ENCODE measurements around the gene LAX1.

The LAX1 gene

DNA sequence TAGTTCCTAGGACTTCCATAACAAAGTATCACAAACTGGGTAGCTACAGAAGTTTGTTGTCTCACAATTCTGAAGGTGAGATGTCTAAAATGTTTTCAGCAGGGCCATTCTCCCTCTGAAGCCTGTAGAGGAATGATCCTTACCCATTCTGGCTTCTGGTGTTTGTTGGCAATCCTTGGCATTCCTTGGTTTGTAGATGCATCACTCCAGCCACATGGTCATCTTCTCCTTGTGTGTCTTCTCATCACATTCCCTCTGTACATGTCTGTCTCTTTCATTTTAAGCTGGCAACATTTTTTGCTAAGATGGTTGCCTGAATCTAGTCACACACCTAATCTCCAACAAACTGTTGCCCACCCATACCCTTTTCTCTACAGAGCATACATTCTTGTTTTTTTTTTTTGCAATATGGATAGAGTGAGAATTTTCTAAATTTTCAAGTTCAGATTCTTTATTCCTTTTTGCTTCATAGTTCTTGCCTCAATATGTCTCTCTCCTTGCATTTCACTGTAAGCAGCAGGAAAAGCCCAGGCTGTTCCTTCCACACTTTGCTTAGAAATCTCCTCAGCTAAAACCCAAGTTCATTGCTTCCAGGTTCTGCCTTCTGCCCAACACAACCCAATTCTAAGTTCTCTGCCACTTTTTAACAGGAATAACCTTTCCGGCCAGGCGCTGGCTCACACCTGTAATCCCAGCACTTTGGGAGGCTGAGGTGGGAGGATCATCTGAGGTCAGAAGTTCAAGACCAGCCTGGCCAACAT is 48.8 kb downstream of the LAX1 start:
- no peak for DNase-seq (ENCODE audit: low read depth)

DNA sequence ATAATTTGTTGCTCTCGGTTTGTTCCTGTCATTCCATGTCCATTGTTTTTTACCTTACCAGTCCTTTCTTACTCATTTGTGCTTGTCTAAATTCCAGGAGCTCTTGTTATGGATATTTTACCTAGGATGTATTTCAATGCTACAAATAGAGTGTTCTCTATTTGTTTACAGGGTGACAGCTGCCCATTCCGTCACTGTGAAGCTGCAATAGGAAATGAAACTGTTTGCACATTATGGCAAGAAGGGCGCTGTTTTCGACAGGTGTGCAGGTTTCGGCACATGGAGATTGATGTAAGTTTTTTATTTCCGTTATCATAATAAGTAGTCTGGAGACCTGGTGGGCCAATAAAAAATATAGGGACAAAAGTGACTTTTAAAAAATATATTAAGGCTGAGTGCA is 53.4 kb downstream of the LAX1 start:
- no peak for DNase-seq (ENCODE audit: low read depth)

DNA sequence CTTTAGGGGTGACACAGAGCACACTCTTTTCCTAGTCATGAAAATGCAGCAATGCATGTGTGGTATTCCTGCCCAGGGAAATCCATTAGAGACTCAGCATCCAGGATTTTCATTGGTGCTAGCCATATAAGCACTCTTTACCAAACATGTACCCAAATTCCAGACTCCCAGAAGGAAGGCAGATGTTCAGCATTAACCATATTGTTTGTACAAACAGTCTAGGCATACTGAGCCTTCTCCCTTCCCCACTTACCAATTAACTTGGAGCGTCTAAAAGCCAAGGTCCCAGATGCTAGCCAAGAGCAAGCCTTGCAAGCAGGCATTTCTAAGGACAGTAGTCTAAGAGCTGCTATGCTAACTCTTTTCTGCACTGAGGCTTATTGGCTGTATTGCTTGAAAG is 58.3 kb downstream of the LAX1 start:
- no peak for DNase-seq (ENCODE audit: low read depth)
